GM21367 (cell line): ENCODE measurements around the gene ZMYND11.
"Not testable (repeated sequence)": the region's sequence is repeated elsewhere in the genome, so short reads cannot be mapped to it uniquely, and the experiment has no call there.

Experiments
- ATAC-seq: cut with Tn5 transposase; IDR thresholded peaks from one replicate; pipeline ENCODE4 v1.9.1; 2021; ENCODE audit not compliant: unreplicated experiment

ZMYND11 gene

GRCh38 chr10:132946-133898 lies 2.0 kb upstream of the ZMYND11 start:
- no peak for ATAC-seq

DNA sequence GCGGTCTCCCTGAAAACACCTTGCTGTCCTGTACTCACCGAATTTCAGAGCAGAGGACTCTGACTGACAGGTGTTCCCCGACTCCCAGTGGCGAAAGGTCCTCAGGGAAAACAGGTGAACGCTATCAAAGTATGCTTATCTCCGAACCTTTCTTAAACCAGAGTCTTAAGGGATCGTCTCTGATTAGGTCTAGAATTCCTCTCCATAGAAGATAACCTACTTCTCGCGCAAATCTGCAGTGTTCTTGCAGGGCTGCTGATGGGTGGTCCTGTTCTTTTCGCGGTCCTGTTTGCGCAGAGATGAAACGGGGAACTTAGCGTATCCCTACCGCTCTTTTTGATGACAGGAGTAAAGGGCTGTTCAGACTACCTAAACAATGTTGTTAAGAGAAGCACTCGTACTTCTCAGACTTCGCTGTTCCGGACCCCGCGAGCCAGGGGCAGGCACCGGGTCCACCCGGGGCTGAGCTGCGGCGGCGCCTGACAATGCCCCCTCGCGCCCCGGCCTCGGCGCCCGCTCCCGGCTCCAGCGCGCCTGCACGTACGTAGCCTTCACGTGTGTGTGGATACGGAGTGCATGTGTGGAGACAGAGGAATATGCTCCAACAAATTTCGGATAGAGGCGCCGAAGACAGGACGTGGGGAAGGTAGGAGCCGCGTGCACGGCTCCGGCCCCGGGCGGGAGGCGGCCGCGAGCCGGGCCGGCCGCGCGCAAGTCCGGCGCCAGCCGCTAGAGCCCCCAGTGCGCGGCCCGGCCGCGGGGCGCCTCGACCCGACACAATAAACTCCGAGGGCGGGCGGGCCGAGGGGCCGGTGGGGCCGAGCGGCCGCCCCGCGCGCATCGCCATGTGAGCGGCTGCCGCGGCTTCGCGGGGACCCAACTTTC lies 766 bp upstream of the ZMYND11 start:
- ATAC-seq, result peak; percentile 35

DNA sequence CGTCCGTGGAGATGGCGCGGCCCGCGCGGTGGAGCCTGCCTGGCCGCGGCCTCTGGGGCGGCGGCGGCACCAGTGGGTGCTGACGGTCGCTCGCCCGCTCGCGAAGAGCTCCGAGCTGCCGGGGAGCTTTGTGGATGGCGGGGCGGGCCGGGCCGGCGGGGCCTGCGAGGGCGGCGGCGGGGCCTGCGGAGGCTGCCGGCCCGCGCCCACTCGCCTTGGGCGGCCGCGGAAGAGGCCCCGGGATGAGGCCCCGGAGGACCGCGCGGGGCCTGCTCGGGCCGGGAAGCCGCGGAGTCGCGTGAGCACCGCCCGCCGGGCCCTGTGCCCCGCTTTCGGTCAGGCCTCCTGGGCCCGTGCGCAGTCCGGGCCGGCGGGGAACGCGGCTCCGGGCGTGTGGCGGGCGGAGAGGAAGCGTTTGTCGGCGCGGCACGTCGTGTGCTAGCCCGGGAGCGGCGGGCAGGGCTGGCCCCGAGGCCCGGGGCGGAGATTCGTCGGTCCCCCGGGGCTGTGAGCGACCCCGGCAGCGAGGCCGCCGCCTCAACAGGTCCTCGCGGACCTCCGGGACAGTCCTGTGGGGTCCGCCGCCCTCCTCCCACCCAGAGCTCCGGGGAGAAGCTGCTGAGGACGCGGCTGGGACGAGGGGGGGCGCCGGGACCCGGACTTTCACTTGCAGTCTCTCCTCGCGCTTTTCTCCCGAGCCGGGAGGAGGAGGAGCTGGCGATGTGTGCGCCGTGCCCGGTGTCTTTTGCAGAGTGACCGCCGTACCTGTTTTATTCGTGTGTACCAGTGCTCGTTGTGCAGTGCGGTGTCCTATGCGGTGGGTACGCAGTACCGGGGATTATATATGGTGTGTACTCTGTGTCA lies 578 bp downstream of the ZMYND11 start:
- peak; percentile 22 for ATAC-seq

DNA sequence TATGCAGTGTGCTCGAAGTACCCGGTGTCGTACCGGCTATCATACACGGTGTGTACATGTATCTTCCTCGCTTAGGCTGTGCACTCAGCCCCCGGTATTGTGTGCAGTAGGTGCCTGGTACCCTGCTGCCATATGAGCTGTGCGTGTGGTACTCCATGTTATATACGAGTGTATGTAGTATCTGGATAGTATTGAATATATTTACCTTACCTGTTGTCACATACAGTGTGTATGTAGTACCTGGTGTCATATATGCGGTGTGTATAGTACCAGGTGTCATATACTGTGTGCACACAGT lies 1.2 kb downstream of the ZMYND11 start:
- ATAC-seq, result peak; percentile 16

- ATAC-seq, result peak; percentile 26
Observed at GRCh38 chr10:137031-137430, 1.8 kb downstream of the ZMYND11 start.

GRCh38 chr10:137606-138005 lies 2.4 kb downstream of the ZMYND11 start:
- ATAC-seq, result no peak

DNA sequence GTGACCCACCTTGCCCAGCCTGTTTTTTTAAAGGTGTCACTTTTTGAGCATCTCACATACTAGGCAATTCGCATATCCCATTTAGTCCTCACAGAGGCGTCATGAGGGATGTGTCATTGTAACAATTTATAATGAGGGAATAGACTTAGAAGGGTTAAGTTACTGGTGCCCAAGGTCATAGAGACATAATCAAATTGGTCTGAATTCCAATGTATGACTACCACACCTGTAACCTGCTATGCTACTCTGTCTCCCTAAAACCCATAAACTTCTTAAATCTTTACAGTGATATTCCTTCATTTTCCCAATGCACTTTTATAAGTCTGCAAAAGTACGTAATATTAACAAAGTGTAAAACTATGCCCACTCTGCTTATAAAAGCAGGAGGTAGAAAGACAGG lies 7.1 kb downstream of the ZMYND11 start:
- ATAC-seq, result no peak

DNA sequence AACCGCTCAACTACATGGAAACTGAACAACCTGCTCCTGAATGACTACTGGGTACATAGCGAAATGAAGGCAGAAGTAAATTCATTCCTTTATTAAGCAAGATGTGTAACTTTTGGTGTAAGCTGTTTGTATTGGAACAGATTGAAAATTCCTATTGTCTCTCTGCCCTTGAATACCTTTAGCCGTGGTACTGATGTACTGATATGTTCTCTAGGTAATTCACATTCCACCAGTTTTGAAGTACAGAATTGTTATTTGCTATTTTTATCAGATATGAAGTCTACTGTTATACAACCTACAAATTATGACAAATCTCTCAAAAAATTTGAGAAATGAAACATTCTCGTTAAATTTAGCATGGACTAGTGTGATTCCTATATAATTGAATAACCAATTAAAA lies 17.7 kb downstream of the ZMYND11 start:
- ATAC-seq, result no peak

- ATAC-seq, result no peak
Observed at GRCh38 chr10:154348-154747, 19.1 kb downstream of the ZMYND11 start.

DNA sequence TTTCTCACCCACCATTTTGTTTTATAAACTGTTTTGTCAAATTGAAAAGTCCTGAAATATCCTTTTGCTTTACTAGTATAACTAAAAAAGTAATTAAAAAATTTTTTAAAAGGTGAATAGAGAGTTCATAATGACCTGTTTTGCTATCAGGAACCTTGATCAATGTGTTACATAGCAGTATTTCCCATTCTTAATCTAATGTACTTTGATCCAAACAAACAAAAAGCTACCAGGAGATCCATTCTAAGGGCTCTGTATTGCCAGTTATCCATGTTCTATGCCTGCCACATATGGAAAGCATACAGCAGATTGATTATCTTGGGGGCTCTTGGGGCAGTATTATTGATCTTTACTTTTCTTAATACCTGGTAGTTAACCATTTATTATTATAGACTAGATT lies 32.1 kb downstream of the ZMYND11 start:
- no peak for ATAC-seq

GRCh38 chr10:173741-174140 lies 38.5 kb downstream of the ZMYND11 start:
- ATAC-seq, result no peak

- ATAC-seq, result no peak
Observed at GRCh38 chr10:176677-177076, 41.4 kb downstream of the ZMYND11 start.

- ATAC-seq, result no peak
Observed at GRCh38 chr10:178208-178607, 43.0 kb downstream of the ZMYND11 start.

GRCh38 chr10:178723-179122 lies 43.5 kb downstream of the ZMYND11 start:
- no peak for ATAC-seq

DNA sequence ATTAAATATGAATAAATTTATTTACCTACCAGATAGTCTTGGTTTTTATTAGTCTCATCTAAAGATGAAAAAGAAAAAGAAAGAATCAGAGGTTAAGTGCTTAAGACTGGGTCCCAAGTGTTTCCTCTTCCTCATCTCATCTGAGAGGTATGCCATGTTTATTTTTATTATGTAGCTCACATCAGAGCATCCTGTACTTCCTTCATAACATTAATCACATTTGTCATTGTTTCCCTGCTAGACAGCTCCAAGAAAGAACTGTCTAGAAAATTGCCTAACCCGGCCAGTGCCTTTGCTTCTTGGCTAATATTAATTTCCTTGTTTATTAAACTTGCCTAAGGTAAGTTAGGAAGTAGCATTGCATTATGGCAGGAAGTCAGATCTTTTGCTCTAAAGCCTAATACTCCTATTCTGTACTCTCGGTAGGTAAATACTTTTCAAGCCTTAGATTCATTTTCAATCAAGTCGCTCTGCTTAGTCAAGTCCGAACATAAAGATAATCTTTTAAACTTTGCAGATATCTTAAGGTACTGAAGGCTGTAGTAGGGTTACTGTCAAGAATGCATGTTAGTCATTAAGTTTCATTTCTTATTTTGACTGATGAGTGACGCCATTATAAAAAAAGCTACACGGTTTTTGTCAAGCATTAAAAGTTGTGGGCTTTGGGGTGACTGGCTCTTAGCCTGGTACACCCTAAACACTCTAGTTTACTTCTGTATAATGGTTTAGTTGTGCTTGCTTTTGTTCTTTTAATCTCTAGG lies 47.4 kb downstream of the ZMYND11 start:
- no peak for ATAC-seq

DNA sequence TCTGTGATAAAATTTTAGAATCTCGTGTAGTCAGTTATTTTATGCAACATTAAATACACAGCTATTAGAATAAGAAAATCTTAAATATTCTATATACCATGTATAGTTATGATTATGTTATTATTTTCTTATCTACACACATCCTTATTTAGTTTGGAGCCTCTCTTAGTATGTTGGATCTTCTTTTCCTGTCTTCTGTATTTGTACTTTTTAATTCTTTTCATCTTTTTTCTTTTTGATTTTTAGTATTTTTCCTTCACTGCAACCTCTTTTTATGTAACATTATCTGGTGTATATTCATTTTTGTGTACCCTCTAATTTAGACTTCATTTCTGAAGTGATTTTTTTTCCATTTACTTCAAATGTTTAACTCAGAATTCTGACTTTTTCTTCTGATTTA lies 48.9 kb downstream of the ZMYND11 start:
- no peak for ATAC-seq

- no peak for ATAC-seq
Observed at GRCh38 chr10:184911-185310, 49.7 kb downstream of the ZMYND11 start.

DNA sequence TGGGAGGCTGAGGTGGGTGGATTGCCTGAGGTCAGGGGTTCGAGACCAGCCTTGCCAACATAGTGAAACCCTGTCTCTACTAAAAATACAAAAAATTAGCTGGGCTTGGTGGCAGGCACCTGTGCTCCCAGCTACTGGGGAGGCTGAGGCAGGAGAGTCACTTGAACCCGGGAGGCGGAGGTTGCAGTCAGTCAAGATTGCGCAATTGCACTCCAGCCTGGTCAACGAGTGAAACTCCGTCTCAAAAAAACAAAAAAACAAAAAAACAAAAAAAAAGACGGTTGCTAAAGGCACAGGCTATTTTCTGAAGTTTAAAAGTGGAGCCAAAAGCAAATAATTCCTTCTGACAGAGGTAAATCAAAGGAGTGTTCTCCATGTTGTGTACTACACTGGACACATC lies 50.3 kb downstream of the ZMYND11 start:
- ATAC-seq, result not testable (repeated sequence)

- ATAC-seq, result no peak
Observed at GRCh38 chr10:186911-187310, 51.7 kb downstream of the ZMYND11 start.

GRCh38 chr10:188546-188945 lies 53.3 kb downstream of the ZMYND11 start:
- no peak for ATAC-seq
